Endothelial cell of hepatic sinusoid (primary cell): ENCODE results near the gene C16orf92.

Experiments
- in situ Hi-C: cut with HindIII; loops from 2 replicates; pipeline ENCODE4 v1.10.0; 2017; ENCODE audit warnings: low sequenced_read_pairs

Gene C16orf92

GRCh38 chr16:30022887-30023286 lies at the start of gene C16orf92:
TSS of gene C16orf92 (plus strand) at chr16:30023198. CDS start at chr16:30023341, 143 bp downstream.
- in situ Hi-C loops = no loop called here

- in situ Hi-C loops = loop anchor here (10.0 kb wide), 1 partner anchor 169 kb away; the partner anchor contains the start of gene MAZ
Measured at GRCh38 chr16:29973384-29974246, 49.4 kb upstream of the C16orf92 start, which contains the start of gene TAOK2. TSS of gene TAOK2 (plus strand) at chr16:29973868. CDS start at chr16:29977773, 3,905 bp downstream.

- in situ Hi-C loops = loop anchor here (10.0 kb wide), 1 partner anchor 170 kb away; the partner anchor contains the start of gene MAZ
Measured at GRCh38 chr16:29974291-29975133, 48.5 kb upstream of the C16orf92 start.

- in situ Hi-C loops = loop anchor here (10.0 kb wide), 1 partner anchor 170 kb away; the partner anchor contains the start of gene MAZ
Measured at GRCh38 chr16:29975134-29975538, 47.9 kb upstream of the C16orf92 start.

- in situ Hi-C loops = loop anchor here (10.0 kb wide), 1 partner anchor 171 kb away; the partner anchor contains the start of gene MAZ
Measured at GRCh38 chr16:29975811-29976511, 47.0 kb upstream of the C16orf92 start.

- in situ Hi-C loops = loop anchor here (10.0 kb wide), 1 partner anchor 172 kb away; the partner anchor contains the start of gene MAZ
Measured at GRCh38 chr16:29977063-29977825, 45.8 kb upstream of the C16orf92 start.

GRCh38 chr16:29978081-29978480 lies 44.9 kb upstream of the C16orf92 start:
- in situ Hi-C loops = loop anchor here (10.0 kb wide), 1 partner anchor 173 kb away; the partner anchor contains the start of gene MAZ

GRCh38 chr16:29978564-29979270 lies 44.3 kb upstream of the C16orf92 start:
- in situ Hi-C loops = loop anchor here (10.0 kb wide), 1 partner anchor 174 kb away; the partner anchor contains the start of gene MAZ

- in situ Hi-C loops = no loop called here
Measured at GRCh38 chr16:29982560-29983419, 40.2 kb upstream of the C16orf92 start.

- in situ Hi-C loops = no loop called here
Measured at GRCh38 chr16:29983420-29984136, 39.4 kb upstream of the C16orf92 start.

GRCh38 chr16:29984137-29984763 lies 38.7 kb upstream of the C16orf92 start:
- in situ Hi-C loops = no loop called here

- in situ Hi-C loops = no loop called here
Measured at GRCh38 chr16:29984764-29985147, 38.2 kb upstream of the C16orf92 start.

- in situ Hi-C loops = no loop called here
Measured at GRCh38 chr16:29985271-29985811, 37.7 kb upstream of the C16orf92 start.

- in situ Hi-C loops = no loop called here
Measured at GRCh38 chr16:29986231-29986630, 36.8 kb upstream of the C16orf92 start.

- in situ Hi-C loops = no loop called here
Measured at GRCh38 chr16:29986931-29987330, 36.1 kb upstream of the C16orf92 start.

GRCh38 chr16:29987371-29988085 lies 35.5 kb upstream of the C16orf92 start:
- in situ Hi-C loops = no loop called here
